HUDEP-2 (cell line): ENCODE measurements around the gene NEK1.
"Not testable (repeated sequence)": the region's sequence is repeated elsewhere in the genome, so short reads cannot be mapped to it uniquely, and the experiment has no call there.

ENCODE experiments used
- DNase-seq, 76 experiments: peaks; one replicate each; lab custom pipeline; 2025; ENCODE audit not compliant: unreplicated experiment in 76 of 76; lab: John Stamatoyannopoulos, UW

Gene NEK1

GRCh38 chr4:169506903-169507302 is 105.5 kb downstream of the NEK1 start:
- no peak for DNase-seq

DNA sequence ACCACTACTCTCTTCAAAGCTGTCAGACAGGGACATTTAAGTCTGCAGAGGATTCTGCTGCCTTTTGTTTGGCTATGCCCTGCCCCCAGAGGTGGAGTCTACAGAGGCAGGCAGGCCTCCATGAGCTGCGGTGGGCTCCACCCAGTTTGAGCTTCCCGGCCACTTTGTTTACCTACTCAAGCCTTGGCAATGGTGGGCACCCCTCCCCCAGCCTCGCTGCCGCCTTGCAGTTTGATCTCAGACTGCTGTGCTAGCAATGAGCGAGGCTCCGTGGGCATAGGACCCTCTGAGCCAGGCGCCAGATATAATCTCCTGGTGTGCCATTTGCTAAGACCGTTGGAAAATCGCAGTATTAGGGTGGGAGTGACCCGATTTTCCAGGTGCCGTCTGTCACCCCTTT is 112.5 kb downstream of the NEK1 start:
- DNase-seq, result not testable (repeated sequence)

- not testable (repeated sequence) for DNase-seq
These were observed 118.1 kb downstream of the NEK1 start for GRCh38 chr4:169494234-169494633.

DNA sequence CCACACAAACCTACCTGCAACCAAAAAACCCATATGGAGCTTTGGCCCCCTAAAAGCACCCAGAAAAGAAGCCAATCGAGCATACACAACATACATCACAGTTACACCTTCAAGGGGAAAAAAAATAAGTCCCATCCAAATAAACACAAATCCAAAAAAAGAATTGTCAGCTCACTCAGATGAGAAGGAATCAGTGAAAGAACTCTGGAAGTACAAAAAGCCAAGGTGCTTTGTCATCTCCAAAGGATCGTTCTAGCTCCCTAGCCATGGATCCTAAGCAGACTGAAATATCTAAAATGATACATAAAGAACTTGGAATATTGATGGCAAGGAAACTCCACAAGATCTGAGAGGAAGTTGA is 119.2 kb downstream of the NEK1 start:
- DNase-seq, result no peak

DNA sequence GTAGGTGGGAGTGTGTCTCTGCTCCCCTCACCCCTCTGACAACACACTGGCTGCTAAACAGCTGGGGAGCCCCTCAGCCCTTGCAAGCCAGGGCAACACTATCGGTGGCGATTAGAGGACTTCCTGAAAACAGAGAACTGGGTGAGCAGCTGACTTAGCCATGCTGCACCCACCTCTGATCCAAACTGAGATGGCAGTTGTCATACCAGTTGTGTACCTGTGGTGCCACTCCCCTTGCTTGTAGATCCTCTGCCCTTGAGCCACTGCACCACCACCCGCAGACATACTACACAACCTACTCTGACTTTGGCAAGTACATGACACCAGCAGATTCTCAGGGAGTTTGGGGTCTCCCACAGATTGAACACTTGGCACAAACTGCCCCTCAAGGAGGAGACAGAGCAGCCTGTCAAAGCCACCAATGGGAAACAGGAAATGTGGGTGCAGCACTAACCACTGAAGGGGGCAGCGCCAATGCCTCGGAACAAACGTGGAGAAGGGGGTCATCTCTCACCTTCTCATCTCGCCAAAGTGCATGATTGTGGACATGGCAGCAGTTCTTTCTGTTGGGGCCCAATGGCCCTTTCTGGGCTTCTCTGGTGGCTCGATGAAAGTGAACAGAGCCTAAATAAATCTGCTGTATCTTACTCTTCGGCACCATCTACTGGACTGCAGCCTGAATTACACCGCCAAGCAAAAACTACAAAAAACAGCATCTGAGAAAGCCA is 119.8 kb downstream of the NEK1 start:
- DNase-seq, result peak in 21 of 76 experiments; percentile 1 to 40 (median 9)

DNA sequence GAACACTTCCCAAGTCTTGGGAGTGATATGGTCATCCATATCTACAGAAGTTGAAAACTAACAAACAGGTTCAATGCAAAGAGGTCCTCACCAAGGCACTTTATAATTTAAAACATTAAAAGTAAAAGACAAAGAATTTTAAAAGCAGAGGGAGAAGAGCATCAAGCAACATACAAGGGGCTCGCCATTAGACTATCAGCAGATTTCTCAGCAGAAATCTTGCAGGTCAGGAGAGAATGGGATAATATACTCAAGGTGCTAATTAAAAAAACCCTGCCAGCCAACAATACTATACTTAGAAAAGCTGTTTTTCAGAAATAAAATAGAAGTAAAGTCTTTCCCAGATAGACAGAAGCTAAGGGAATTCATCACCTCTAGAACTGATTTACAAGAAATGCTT is 121.2 kb downstream of the NEK1 start:
- no peak for DNase-seq

DNA sequence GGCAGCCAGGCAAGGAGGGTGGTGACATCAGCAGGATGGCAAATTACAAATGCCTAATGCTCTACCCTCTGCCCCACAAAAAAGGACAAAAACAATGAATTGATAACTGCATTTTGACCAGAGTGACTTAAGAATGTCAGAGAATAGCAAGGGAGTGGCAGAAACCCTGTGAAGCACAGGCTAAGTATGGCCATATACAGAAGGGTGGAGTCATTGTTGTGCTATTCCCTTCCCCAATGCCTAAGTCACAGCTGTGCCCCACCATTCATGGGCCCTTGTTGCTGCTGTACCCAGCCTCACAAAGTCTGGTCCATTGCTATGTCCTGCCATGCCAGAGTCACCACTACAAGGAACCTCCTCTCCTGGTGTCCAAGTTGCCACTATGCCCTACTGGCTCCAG is 123.1 kb downstream of the NEK1 start:
- no peak for DNase-seq

- peak in 33 of 76 experiments; percentile 0 to 52 (median 16) for DNase-seq
These were observed 126.3 kb downstream of the NEK1 start for GRCh38 chr4:169485791-169486742.

DNA sequence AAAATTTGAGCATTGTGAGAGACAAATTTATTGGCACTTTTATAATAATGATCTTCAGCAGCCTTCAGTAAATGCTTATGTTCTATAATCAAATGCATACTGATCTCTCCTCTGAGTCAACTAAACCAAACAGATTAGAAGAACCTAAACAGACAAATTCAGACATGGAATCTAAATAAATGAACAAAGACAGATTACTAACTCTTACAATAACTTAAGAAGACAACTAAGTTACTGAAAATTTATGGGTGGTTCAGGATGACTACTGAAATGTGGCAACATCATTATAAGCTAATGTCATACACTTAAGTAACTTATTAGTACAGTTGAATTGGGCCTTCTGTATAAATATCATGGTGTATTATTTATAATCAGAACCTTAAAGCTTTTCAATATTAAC is 127.3 kb downstream of the NEK1 start:
- no peak for DNase-seq

- no peak for DNase-seq
These were observed 127.9 kb downstream of the NEK1 start for GRCh38 chr4:169484485-169484884.

GRCh38 chr4:169464080-169464479 is 148.3 kb downstream of the NEK1 start:
- DNase-seq, result no peak

- DNase-seq, result no peak
These were observed 152.3 kb downstream of the NEK1 start for GRCh38 chr4:169460081-169460480.

DNA sequence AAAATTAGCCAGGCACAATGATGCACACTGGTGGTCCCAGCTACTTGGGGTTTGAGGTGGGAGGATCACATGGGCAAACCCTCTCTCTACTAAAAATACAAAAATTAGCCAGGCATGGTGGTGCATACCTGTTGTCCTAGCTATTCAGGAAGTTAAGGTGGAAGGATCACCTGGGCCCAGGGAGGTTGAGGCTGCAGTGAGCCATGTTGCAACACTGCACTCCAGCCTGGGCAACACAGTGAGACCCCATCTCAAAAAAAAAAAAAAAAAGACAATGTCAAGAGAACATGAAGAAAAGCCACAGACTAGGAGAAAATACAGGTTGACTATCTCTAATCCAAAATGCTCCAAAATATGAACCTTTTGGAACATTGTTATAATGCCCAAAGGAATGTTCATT is 153.8 kb downstream of the NEK1 start:
- no peak for DNase-seq

- not testable (repeated sequence) for DNase-seq
These were observed 159.7 kb downstream of the NEK1 start for GRCh38 chr4:169452644-169453043.

DNA sequence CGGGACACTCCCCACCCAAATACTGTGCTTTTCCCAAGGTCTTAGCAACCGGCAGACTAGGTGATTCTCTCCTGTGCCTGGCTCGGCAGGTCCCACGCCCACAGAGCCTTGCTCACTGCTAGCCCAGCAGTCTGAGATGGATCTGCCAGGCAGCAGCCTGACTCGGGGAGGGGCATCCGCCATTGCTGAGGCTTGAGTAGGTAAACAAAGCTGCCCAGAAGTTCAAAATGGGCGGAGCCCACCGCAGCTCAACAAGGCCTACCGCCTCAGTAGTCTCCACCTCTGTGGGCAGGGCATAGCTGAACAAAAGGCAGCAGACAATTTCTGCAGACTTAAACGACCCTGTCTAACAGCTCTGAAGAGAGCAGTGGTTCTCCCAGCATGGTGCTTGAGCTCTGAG is 163.4 kb downstream of the NEK1 start:
- DNase-seq, result not testable (repeated sequence)

DNA sequence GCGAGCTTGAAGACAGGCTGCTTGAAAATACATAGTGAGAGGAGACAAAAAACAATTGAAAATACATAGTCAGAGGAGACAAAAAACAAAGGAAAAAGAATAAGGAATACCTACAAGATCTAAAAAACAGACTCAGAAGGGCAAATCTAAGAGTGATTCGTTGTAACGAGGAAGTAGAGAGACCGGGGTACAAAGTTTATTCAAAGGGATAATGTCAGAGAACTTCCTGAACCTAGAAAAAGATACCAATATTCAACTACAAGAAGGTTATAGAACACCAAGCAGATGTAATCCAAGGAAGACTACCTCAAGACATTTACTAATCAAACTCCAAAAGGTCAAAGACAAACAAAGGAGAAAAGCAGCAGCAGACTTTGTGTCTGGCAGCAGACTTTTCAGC is 165.6 kb downstream of the NEK1 start:
- DNase-seq, result no peak

DNA sequence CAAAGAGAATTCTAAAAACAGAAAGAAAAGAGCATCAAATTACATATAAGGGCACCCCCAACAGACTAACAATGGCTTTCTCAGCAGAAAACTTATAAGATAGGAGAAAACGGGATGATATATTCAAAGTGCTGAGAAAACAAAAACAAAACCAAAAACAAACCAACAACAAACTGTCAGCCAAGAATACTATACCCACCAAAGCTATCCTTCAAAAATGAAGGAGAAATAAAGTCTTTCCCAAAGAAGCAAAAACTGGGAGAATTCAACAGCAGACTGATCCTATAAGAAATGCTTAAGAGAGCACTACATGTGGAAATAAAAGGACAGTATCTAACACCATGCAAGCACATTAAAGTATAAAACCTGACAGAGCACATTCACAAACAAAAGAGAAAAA is 168.6 kb downstream of the NEK1 start:
- DNase-seq, result no peak

GRCh38 chr4:169440446-169440845 is 171.9 kb downstream of the NEK1 start:
- no peak for DNase-seq

- DNase-seq, result no peak
These were observed 173.1 kb downstream of the NEK1 start for GRCh38 chr4:169439244-169439643.

DNA sequence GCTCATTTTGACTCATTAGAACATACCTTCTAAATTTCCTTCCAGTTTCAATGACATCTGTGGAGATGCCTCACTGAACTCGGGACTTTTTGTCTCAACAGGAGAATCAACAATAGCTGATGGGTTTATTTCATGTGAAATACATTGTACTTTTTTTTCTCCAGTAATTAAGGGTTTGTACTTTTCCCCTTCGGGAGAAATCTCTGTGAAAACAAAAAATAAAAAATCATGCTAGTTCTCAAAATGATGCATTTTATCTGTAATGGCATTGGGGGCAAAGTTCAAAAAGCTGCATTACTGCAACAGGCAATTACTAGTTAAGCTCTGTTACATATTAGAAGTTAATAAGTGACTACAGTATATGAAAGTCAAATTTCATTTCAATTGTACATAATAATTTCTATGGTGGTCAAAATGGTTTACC is 174.3 kb downstream of the NEK1 start:
- no peak for DNase-seq

- DNase-seq, result no peak
These were observed 174.9 kb downstream of the NEK1 start for GRCh38 chr4:169437299-169438047.
